K562 (cell line): ENCODE data around the gene AFDN. TPM values are rescaled to one million over a fixed set of nuclear protein-coding genes. Genes with fewer than 3 reads are reported as not detected.

Experiments
- ATAC-seq: fragments of 200-7000 bp; cut with Tn5 transposase; 3 replicates; pipeline ENCODE4 v1.9.1; 2020; ENCODE audit warnings: moderate library complexity
- BruUV-seq: library from RNA; stranded (reverse); fragments of 400-500 nt; replicated peaks from 2 replicates; lab custom pipeline; 2021; lab: Mats Ljungman, UMichigan
- CTCF ChIA-PET: fragments of 300-600 bp; formaldehyde crosslinking; extraction: SDS; loops from one replicate; lab custom pipeline; 2021; ENCODE audit warnings: low intra/inter-chr PET ratio; lab: Yijun Ruan, JAX
- POLR2A ChIA-PET: fragments of 300-600, 350-650 bp; sonication (Branson Sonifier 250); formaldehyde crosslinking; extraction: SDS; loops from one replicate; lab custom pipeline; 2021; ENCODE audit warnings: antibody characterized with exemption, inconsistent platforms; lab: Yijun Ruan, JAX
- DNase-seq, 4 experiments: peaks; one replicate each; pipeline versions ENCODE4 v3.0.0 to v3.0.0-alpha.2; 2011 to 2018; ENCODE audit warnings: low spot score in 3 of 4, mixed read lengths in 3 of 4; ENCODE audit errors: extremely low read depth in 1 of 4
- FAIRE-seq: peaks from 2 replicates; lab custom pipeline; 2011; peaks lifted over from hg19 to GRCh38; lab: Jason Lieb, UNC
- H2AFZ ChIP-seq: 2 replicates; pipeline ENCODE4 v1.6.0; 2011; ENCODE audit warnings: low read depth, low read length, control low read depth, inconsistent platforms
- H3K27ac ChIP-seq: fragments of 200-600 bp; 3 replicates; pipeline ENCODE4 v1.8.0; 2011; ENCODE audit warnings: low read depth, mild to moderate bottlenecking, control low read depth, inconsistent platforms, low read length, moderate library complexity, mixed read lengths; ENCODE audit errors: extremely low read depth
- H3K27me3 ChIP-seq, 2 experiments: fragments of 300-600 bp in 1 of 2; 2 replicates in 1 of 2; 3 replicates in 1 of 2; pipeline versions ENCODE4 v1.6.0 to v1.8.0; 2011; ENCODE audit warnings: inconsistent platforms in 2 of 2, low read length in 2 of 2, mild to moderate bottlenecking in 1 of 2, mixed read lengths in 1 of 2, moderate library complexity in 1 of 2; ENCODE audit not compliant: control insufficient read depth in 2 of 2, insufficient read depth in 2 of 2
- H3K36me3 ChIP-seq: fragments of 300-600 bp; 3 replicates; pipeline ENCODE4 v1.8.0; 2011; ENCODE audit warnings: mild to moderate bottlenecking, low read length, inconsistent platforms; ENCODE audit not compliant: control insufficient read depth, insufficient read depth
- H3K4me1 ChIP-seq, 2 experiments: fragments of 200-600 bp in 1 of 2; replicated peaks in 1 of 2; 2 replicates in 1 of 2; 3 replicates in 1 of 2; pipeline versions ENCODE4 v1.5.1 to v1.8.0; 2011; ENCODE audit warnings: inconsistent platforms in 2 of 2, low read length in 2 of 2, mild to moderate bottlenecking in 1 of 2, mixed read lengths in 1 of 2, moderate library complexity in 1 of 2; ENCODE audit not compliant: control insufficient read depth in 2 of 2, insufficient read depth in 2 of 2
- H3K4me2 ChIP-seq: 2 replicates; pipeline ENCODE4 v1.6.1; 2011; ENCODE audit warnings: low read length, control low read depth, inconsistent platforms, mixed read lengths; ENCODE audit not compliant: insufficient read depth
- H3K4me3 ChIP-seq: fragments of 200-600 bp; sonication (generic), shearing (Covaris generic); 2 replicates; pipeline ENCODE4 v1.5.1; 2016; ENCODE audit warnings: control low read depth, inconsistent platforms
- H3K79me2 ChIP-seq: fragments of 200-600 bp; 3 replicates; pipeline ENCODE4 v1.8.0; 2011; ENCODE audit warnings: low read length, inconsistent platforms; ENCODE audit not compliant: control insufficient read depth, insufficient read depth
- H3K9ac ChIP-seq, 2 experiments: 2 replicates each; pipeline versions ENCODE4 v1.6.0 to v1.6.1; 2011; ENCODE audit warnings: low read depth in 2 of 2, low read length in 2 of 2, control low read depth in 1 of 2, inconsistent platforms in 1 of 2, mild to moderate bottlenecking in 1 of 2, mixed read lengths in 1 of 2; ENCODE audit not compliant: insufficient read depth in 1 of 2
- H3K9me1 ChIP-seq: one replicate; pipeline ENCODE4 v1.6.0; 2011; ENCODE audit warnings: inconsistent platforms, mild to moderate bottlenecking, low read length, moderate library complexity; ENCODE audit not compliant: control insufficient read depth, insufficient read depth
- H3K9me3 ChIP-seq: replicated peaks from 2 replicates; pipeline ENCODE4 v1.5.1; 2011; ENCODE audit warnings: low read depth, low read length, inconsistent platforms; ENCODE audit not compliant: control insufficient read depth, insufficient read depth
- H4K20me1 ChIP-seq: replicated peaks from 2 replicates; pipeline ENCODE4 v1.6.1; 2011; ENCODE audit warnings: low read length, inconsistent platforms, mixed read lengths; ENCODE audit not compliant: control insufficient read depth, insufficient read depth
- ARID1B ChIP-seq: fragments of 450-650 bp; IDR thresholded peaks from 2 replicates; pipeline ENCODE4 v1.6.1; 2016; ENCODE audit warnings: antibody characterized with exemption, mild to moderate bottlenecking, inconsistent platforms
- CBFA2T2 ChIP-seq: fragments of 450-650 bp; conservative IDR thresholded peaks from 2 replicates; pipeline ENCODE4 v1.6.1; 2017; ENCODE audit warnings: mild to moderate bottlenecking
- CBFA2T3 ChIP-seq: fragments of 450-650 bp; IDR thresholded peaks from 2 replicates; pipeline ENCODE4 v1.6.1; 2017
- CCNT2 ChIP-seq: IDR thresholded peaks from 2 replicates; pipeline ENCODE4 v1.6.1; 2011; ENCODE audit warnings: borderline replicate concordance, low read depth, mild to moderate bottlenecking, moderate library complexity, mixed read lengths, low read length; ENCODE audit not compliant: insufficient read length; ENCODE audit errors: extremely low read depth
- CXXC5 ChIP-seq: fragments of 250-450 bp; sonication (Bioruptor Pico); IDR thresholded peaks from 2 replicates; pipeline ENCODE4 v1.8.0; 2022; ENCODE audit warnings: inconsistent platforms, mild to moderate bottlenecking, moderate library complexity
- DACH1 ChIP-seq: fragments of 450-650 bp; IDR thresholded peaks from 2 replicates; pipeline ENCODE4 v1.6.1; 2018; ENCODE audit not compliant: partially characterized antibody
- EHMT2 ChIP-seq: fragments of 450-650 bp; IDR thresholded peaks from 2 replicates; pipeline ENCODE4 v1.6.1; 2018; ENCODE audit warnings: antibody characterized with exemption
- FOXM1 ChIP-seq, 2 experiments: fragments of 450-650 bp in 1 of 2; sonication (generic) in 1 of 2; formaldehyde crosslinking in 1 of 2; IDR thresholded peaks; 2 replicates each; pipeline versions ENCODE4 v1.6.1 to v1.9.0; 2017 to 2022; ENCODE audit warnings: low read depth in 2 of 2, mild to moderate bottlenecking in 2 of 2, missing genetic modification reagents in 1 of 2, moderate library complexity in 1 of 2
- HDAC3 ChIP-seq: fragments of 450-650 bp; IDR thresholded peaks from 2 replicates; pipeline ENCODE4 v1.6.1; 2018; ENCODE audit warnings: borderline replicate concordance, mild to moderate bottlenecking, moderate library complexity; ENCODE audit not compliant: partially characterized antibody
- KDM1A ChIP-seq, 2 experiments: fragments of 450-650 bp; IDR thresholded peaks; 2 replicates each; pipeline ENCODE4 v1.6.1; 2016; ENCODE audit warnings: mild to moderate bottlenecking in 2 of 2
- MYNN ChIP-seq, 2 experiments: sonication (generic); formaldehyde crosslinking in 1 of 2; IDR thresholded peaks; 2 replicates each; pipeline versions ENCODE4 v1.5.0 to v1.6.1; 2016 to 2020; ENCODE audit warnings: antibody characterized with exemption in 1 of 2, missing genetic modification reagents in 1 of 2
- NCOR1 ChIP-seq: fragments of 450-650 bp; IDR thresholded peaks from 2 replicates; pipeline ENCODE4 v1.6.1; 2016; ENCODE audit warnings: mild to moderate bottlenecking, moderate library complexity
- RCOR1 ChIP-seq, 2 experiments: IDR thresholded peaks; 2 replicates each; pipeline ENCODE4 v1.6.1; 2012; ENCODE audit warnings: low read depth in 2 of 2, low read length in 2 of 2, borderline replicate concordance in 1 of 2, improper control_type of control experiment in 1 of 2
- SMARCA4 ChIP-seq: fragments of 450-650 bp; IDR thresholded peaks from 2 replicates; pipeline ENCODE4 v1.6.1; 2016
- SRSF9 ChIP-seq: fragments of 200-400 bp; formaldehyde crosslinking; IDR thresholded peaks from 2 replicates; pipeline ENCODE4 v1.6.1; 2017; ENCODE audit warnings: low read depth, low read length, borderline replicate concordance
- STAT5A ChIP-seq: IDR thresholded peaks from 2 replicates; pipeline ENCODE4 v1.6.1; 2012; ENCODE audit warnings: low read length, inconsistent platforms, borderline replicate concordance
- TAL1 ChIP-seq: fragments of 450-650 bp; IDR thresholded peaks from 2 replicates; pipeline ENCODE4 v1.6.1; 2016; ENCODE audit warnings: mild to moderate bottlenecking
- TEAD4 ChIP-seq, 2 experiments: sonication (generic) in 1 of 2; formaldehyde crosslinking in 1 of 2; IDR thresholded peaks; 2 replicates each; pipeline versions ENCODE4 v1.6.1 to v1.8.0; 2012 to 2022; ENCODE audit warnings: borderline replicate concordance in 1 of 2, inconsistent platforms in 1 of 2, low read length in 1 of 2, mild to moderate bottlenecking in 1 of 2, missing genetic modification reagents in 1 of 2
- WGBS: fragments of 100-300 bp; shearing (Covaris generic); methylation state at CpG from one replicate; pipeline ENCODE4 v1.1.6; 2016; ENCODE audit warnings: low coverage, mixed read lengths; ENCODE audit not compliant: insufficient coverage; ENCODE audit errors: missing lambda C conversion rate; 5-methylcytosine and 5-hydroxymethylcytosine counted together
- in situ Hi-C: fragments of 300-500 bp; cut with MboI; formaldehyde crosslinking; loops from 4 replicates; pipeline ENCODE4 v1.15.0; 2018; ENCODE audit warnings: inconsistent platforms, mixed read lengths
- intact Hi-C: fragments of 100-400 bp; cut with micrococcal nuclease; formaldehyde crosslinking; loops from 2 replicates; pipeline ENCODE4 v1.14.2; 2022
- polyA plus RNA-seq, 8 experiments: library from polyadenylated mRNA; depleted of rRNA in 4 of 8; stranded (reverse) in 5 of 8; unstranded in 3 of 8; fragments of >200 nt; fragmentation: Nextera tagmentation in 2 of 8; fragmentation: Illumina TruSeq in 1 of 8; extraction: Ambion mirVana in 2 of 8; extraction: Trizol in 1 of 8; gene quantifications; 2 replicates each; pipeline versions ENCODE4 v1.2.1 to v1.2.3, GENCODE V29; 2011 to 2014; ENCODE audit warnings: inconsistent platforms in 1 of 8, missing spikeins in 1 of 8
- total RNA-seq, 7 experiments: library from RNA; depleted of rRNA in 6 of 7; stranded (reverse); fragments of >200 nt in 6 of 7; fragmentation: Illumina TruSeq in 2 of 7; extraction: Trizol in 2 of 7; gene quantifications; 2 replicates each; pipeline versions ENCODE4 v1.2.1 to v1.2.3, GENCODE V29; 2011 to 2021; ENCODE audit warnings: low replicate concordance in 1 of 7
- TF ChIP-seq, protein P1 (sequence below): fragments of 250-450 bp; sonication (Bioruptor Pico); IDR thresholded peaks from 2 replicates; pipeline ENCODE4 v1.4.0; 2020; ENCODE audit warnings: mild to moderate bottlenecking
- TF ChIP-seq, protein P2 (sequence below): fragments of 450-650 bp; IDR thresholded peaks from 2 replicates; pipeline ENCODE4 v1.6.1; 2018; ENCODE audit warnings: mild to moderate bottlenecking, low read depth; ENCODE audit not compliant: partially characterized antibody

Gene AFDN
- total and polyA plus RNA-seq, 9 of the 15 experiments (the other 6 are each of a cell fraction or from before 2014, with no cell fraction given), result 7.2 to 129 (median 105) TPM

DNA sequence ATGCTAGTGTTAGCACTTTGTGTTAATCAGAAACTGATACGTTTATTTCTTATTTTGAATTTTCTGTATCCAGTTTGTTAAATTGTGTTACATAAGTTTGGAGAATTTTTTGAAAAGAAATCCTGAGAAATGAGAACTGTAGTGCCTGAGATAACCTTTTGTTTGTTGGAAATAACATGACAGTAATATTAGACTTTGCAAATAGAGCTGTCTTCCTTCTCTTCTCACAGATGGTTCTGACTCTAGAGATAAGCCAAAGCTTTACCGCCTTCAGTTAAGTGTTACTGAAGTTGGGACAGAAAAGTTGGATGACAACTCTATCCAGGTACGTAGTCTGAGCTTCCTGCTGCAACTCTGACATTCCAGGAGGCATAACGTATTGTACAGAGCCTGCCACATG, 69.9 kb downstream of the AFDN start:
- peak overlapping the region; percentile 31; the same call in 2 of the 3 replicates for H3K27ac ChIP-seq
- no peak overlapping the region for H3K4me3 ChIP-seq
- no peak overlapping the region for H3K9ac ChIP-seq
- ATAC-seq (peak; percentile 83), FAIRE-seq (peak; percentile 82), DNase-seq (peak; percentile 24 to 59 (median 46))
- 17% methylated on average over 4 of the region's 4 CpGs for WGBS
- no peaks in the 10 kb centered on the region for H3K9me3 ChIP-seq
- intact Hi-C loops, result loop anchor here (2.0 to 5.0 kb wide), 3 partner anchors 39 to 68 kb away; no protein-coding TSS in a partner anchor
- ChIA-PET CTCF (interaction anchor here (0.6 kb wide), 1 partner anchor 411 kb away, joined by 3 read pairs; no protein-coding TSS in a partner anchor), POLR2A (interaction anchor here (0.7 to 2.6 kb wide), 9 partner anchors 9 to 193 kb away, joined by 3 to 9 read pairs (median 3); no protein-coding TSS in a partner anchor)
- in situ Hi-C loops, result loop anchor here (5.0 to 10.0 kb wide), 2 partner anchors 129 to 412 kb away; no protein-coding TSS in a partner anchor
- 0 out of 2 replicates have a peak overlapping the region, but pooled peaks have one; percentile 23 for H3K4me2 ChIP-seq
- H3K9me1 ChIP-seq, result no peaks in the 10 kb centered on the region
- no TSS peak for BruUV-seq
- H2AFZ ChIP-seq, result no peak overlapping the region
- H3K36me3 ChIP-seq, result peaks cover 75% of the 10 kb centered on the region
- H3K79me2 ChIP-seq, result no peaks in the 10 kb centered on the region
- H3K4me1 ChIP-seq, result peaks cover 0 to 14% of the 10 kb centered on the region in 2 experiments; a peak in 4 of 5 replicates
- no peaks in the 10 kb centered on the region for H4K20me1 ChIP-seq
- H3K27me3 ChIP-seq, result no peaks in the 10 kb centered on the region
- TF ChIP-seq CCNT2, result peak; percentile 49
- peak in 1 of 2 experiments; percentile 38; a peak in 1 of 4 replicates for TF ChIP-seq RCOR1 (IDR thresholded peaks at IDR 0.05; ENCODE audit: borderline replicate concordance in 1 of 2, low read depth in 2 of 2, low read length in 2 of 2)
- no peak for TF ChIP-seq MYNN (IDR thresholded peaks at IDR 0.05)
- no peak for TF ChIP-seq MYNN (CRISPR knock-in tag; IDR thresholded peaks at IDR 0.05)
- TF ChIP-seq KDM1A (IDR thresholded peaks at IDR 0.05), result peak; percentile 16 to 36; a peak in 2 of 4 replicates
- peak; percentile 66 for TF ChIP-seq CBFA2T2
- TF ChIP-seq EHMT2, result peak; percentile 31; the same call in 1 of the 2 replicates
- peak; percentile 73 for TF ChIP-seq NCOR1
- peak; percentile 47 for TF ChIP-seq HDAC3
- 0 out of 2 replicates have a peak, but pooled peaks have one; percentile 12 for TF ChIP-seq CXXC5 (CRISPR knock-in tag)
- peak; percentile 81 for TF ChIP-seq SMARCA4
- TF ChIP-seq, protein P1, sequence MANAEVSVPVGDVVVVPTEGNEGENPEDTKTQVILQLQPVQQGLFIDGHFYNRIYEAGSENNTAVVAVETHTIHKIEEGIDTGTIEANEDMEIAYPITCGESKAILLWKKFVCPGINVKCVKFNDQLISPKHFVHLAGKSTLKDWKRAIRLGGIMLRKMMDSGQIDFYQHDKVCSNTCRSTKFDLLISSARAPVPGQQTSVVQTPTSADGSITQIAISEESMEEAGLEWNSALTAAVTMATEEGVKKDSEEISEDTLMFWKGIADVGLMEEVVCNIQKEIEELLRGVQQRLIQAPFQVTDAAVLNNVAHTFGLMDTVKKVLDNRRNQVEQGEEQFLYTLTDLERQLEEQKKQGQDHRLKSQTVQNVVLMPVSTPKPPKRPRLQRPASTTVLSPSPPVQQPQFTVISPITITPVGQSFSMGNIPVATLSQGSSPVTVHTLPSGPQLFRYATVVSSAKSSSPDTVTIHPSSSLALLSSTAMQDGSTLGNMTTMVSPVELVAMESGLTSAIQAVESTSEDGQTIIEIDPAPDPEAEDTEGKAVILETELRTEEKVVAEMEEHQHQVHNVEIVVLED (CRISPR knock-in tag), result no peak
- TF ChIP-seq TAL1, result peak; percentile 82
- TF ChIP-seq FOXM1 (IDR thresholded peaks at IDR 0.05; ENCODE audit: low read depth), result peak; percentile 33; the same call in 1 of the 2 replicates
- no peak for TF ChIP-seq FOXM1 (CRISPR knock-in tag; IDR thresholded peaks at IDR 0.05; ENCODE audit: low read depth)
- TF ChIP-seq SRSF9, result no peak
- peak; percentile 90 for TF ChIP-seq ARID1B
- peak; percentile 70 for TF ChIP-seq STAT5A
- TF ChIP-seq CBFA2T3, result peak; percentile 85
- TF ChIP-seq, protein P2, sequence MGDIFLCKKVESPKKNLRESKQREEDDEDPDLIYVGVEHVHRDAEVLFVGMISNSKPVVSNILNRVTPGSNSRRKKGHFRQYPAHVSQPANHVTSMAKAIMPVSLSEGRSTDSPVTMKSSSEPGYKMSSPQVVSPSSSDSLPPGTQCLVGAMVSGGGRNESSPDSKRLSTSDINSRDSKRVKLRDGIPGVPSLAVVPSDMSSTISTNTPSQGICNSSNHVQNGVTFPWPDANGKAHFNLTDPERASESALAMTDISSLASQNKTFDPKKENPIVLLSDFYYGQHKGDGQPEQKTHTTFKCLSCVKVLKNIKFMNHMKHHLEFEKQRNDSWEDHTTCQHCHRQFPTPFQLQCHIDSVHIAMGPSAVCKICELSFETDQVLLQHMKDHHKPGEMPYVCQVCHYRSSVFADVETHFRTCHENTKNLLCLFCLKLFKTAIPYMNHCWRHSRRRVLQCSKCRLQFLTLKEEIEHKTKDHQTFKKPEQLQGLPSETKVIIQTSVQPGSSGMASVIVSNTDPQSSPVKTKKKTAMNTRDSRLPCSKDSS, result no peak
- peak; percentile 78 for TF ChIP-seq TEAD4 (IDR thresholded peaks at IDR 0.05; ENCODE audit: low read length)
- no peak for TF ChIP-seq TEAD4 (CRISPR knock-in tag; IDR thresholded peaks at IDR 0.05; ENCODE audit: borderline replicate concordance)
- TF ChIP-seq DACH1, result peak; percentile 18
